ENCODE measurements around the gene LRRC36. TPM values are rescaled to one million over a fixed set of nuclear protein-coding genes. Genes with fewer than 3 reads are reported as not detected.

The LRRC36 gene
- total RNA-seq, 1 donor from 2014 or later, result not detected

- DNase-seq (ENCODE audit: low spot score), result no peak
- intact Hi-C loops (cut with DNase I), result no loop called here
These were observed 60.3 kb downstream of the LRRC36 start for GRCh38 chr16:67386861-67387455.

GRCh38 chr16:67387479-67388079, 61.0 kb downstream of the LRRC36 start:
- intact Hi-C loops (cut with DNase I), result no loop called here
- DNase-seq (ENCODE audit: low spot score), result no peak

- intact Hi-C loops (cut with DNase I), result no loop called here
- DNase-seq (ENCODE audit: low spot score), result no peak
These were observed 61.6 kb downstream of the LRRC36 start for GRCh38 chr16:67388191-67388590.

- DNase-seq (ENCODE audit: low spot score), result peak; percentile 24
- intact Hi-C loops (cut with DNase I), result no loop called here
These were observed 62.0 kb downstream of the LRRC36 start for GRCh38 chr16:67388591-67388990.

- DNase-seq (ENCODE audit: low spot score), result peak; percentile 79
- intact Hi-C loops (cut with DNase I), result no loop called here
These were observed 63.5 kb downstream of the LRRC36 start for GRCh38 chr16:67389911-67390815.

GRCh38 chr16:67390816-67391423, 64.3 kb downstream of the LRRC36 start:
- intact Hi-C loops (cut with DNase I), result no loop called here

GRCh38 chr16:67391424-67392300, 65.0 kb downstream of the LRRC36 start:
- peak; percentile 67 for DNase-seq (ENCODE audit: low spot score)

More at GRCh38 chr16:67390816-67391423, 64.3 kb downstream of the LRRC36 start:
- no peak for DNase-seq (ENCODE audit: low spot score)

GRCh38 chr16:67392301-67393059, 65.9 kb downstream of the LRRC36 start:
- intact Hi-C loops (cut with DNase I), result no loop called here
- peak; percentile 56 for DNase-seq (ENCODE audit: low spot score)

More at GRCh38 chr16:67391424-67392300, 65.0 kb downstream of the LRRC36 start:
- intact Hi-C loops (cut with DNase I), result no loop called here

GRCh38 chr16:67393111-67393787, 66.6 kb downstream of the LRRC36 start, which contains the start of gene TPPP3:
TSS of gene TPPP3 (minus strand) at chr16:67393498. CDS start at chr16:67391111, 2,387 bp downstream.
- DNase-seq (ENCODE audit: low spot score), result peak; percentile 91
- intact Hi-C loops (cut with DNase I), result no loop called here

GRCh38 chr16:67393788-67394154, 67.2 kb downstream of the LRRC36 start:
- no peak for DNase-seq (ENCODE audit: low spot score)
- intact Hi-C loops (cut with DNase I), result no loop called here

GRCh38 chr16:67394155-67395104, 67.8 kb downstream of the LRRC36 start:
- intact Hi-C loops (cut with DNase I), result loop anchor here (5.0 kb wide), 1 partner anchor 132 kb away; no protein-coding TSS in a partner anchor
- peak; percentile 82 for DNase-seq (ENCODE audit: low spot score)

GRCh38 chr16:67395105-67395457, 68.5 kb downstream of the LRRC36 start:
- no peak for DNase-seq (ENCODE audit: low spot score)
- intact Hi-C loops (cut with DNase I), result loop anchor here (5.0 kb wide), 1 partner anchor 133 kb away; no protein-coding TSS in a partner anchor

- intact Hi-C loops (cut with DNase I), result loop anchor here (5.0 kb wide), 1 partner anchor 133 kb away; no protein-coding TSS in a partner anchor
- peak; percentile 47 for DNase-seq (ENCODE audit: low spot score)
These were observed 69.0 kb downstream of the LRRC36 start for GRCh38 chr16:67395458-67396158.

GRCh38 chr16:67396159-67397035, 69.8 kb downstream of the LRRC36 start:
- intact Hi-C loops (cut with DNase I), result loop anchor here (5.0 kb wide), 1 partner anchor 134 kb away; no protein-coding TSS in a partner anchor

More at GRCh38 chr16:67396159-67397035, 69.8 kb downstream of the LRRC36 start:
- peak; percentile 88 for DNase-seq (ENCODE audit: low spot score)

Data from cardiac septum (tissue), 1 donor.